HG03159 (cell line): ENCODE results near the gene RORB.
A peak's percentile ranks its signal among the peaks of the same experiment; 100 is the strongest.
"Not testable (repeated sequence)": the region's sequence is repeated elsewhere in the genome, so short reads cannot be mapped to it uniquely, and the experiment has no call there.

ENCODE experiments used
- ATAC-seq: cut with Tn5 transposase; IDR thresholded peaks from one replicate; pipeline ENCODE4 v1.9.1; 2021; ENCODE audit warnings: mild to moderate bottlenecking, moderate library complexity; ENCODE audit not compliant: unreplicated experiment

The RORB gene

DNA sequence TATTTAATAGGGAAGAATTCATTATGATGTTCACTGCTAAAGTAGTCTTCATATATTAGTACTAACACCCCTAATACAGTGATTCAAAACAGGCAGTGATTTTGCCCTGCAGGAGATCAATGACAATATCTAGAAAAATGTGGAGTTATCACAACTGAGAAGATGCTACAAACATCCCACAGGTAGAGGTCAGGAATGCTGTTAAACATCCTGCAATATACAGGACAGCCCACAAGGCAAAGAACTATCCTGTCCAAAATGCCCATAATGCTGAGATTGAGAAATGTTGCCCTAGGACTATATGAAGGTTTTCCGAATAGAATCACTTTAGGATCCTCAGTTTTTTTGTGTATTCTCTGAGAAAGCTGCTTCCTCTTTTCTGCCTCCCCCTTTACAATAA, 15.3 kb downstream of the RORB start:
- ATAC-seq, result no peak

DNA sequence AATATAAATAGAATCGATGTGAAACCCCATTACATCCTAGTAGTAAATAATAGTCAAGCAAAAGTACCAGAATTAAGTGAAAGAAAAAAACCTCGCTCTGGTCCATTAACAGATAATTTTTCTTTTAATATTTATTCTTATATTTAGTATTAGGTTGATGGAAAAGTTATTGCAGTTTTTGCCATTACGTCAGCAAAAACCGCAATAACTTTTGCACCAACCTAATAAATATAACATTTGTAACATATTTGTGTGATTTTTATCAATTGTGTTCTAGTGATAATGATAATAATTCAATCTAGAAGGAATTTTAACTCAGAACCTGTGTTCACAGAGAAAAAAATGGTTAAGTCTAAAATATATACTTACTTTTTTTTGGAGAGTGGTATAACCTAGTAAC, 16.1 kb downstream of the RORB start:
- no peak for ATAC-seq

GRCh38 chr9:74517188-74517587, 20.1 kb downstream of the RORB start:
- ATAC-seq, result no peak

DNA sequence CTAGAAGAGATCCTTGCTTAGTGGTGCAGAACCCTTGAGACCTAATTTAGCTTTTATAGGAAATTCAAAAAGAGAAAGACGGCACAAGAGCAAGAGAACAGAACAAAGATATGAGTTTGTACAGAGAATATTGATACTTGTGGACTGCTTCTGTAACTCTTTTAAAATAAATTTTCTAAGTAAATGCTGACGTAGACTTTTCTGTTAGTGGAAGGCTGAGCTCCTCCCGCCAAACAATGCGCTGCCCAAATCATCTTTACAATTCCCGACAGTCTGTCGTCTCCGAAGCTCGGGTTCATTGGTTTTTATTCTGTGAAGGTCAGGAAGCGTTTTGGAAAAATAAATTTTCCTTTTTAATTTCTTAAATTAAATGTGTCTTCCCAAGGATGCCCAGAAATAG, 22.3 kb downstream of the RORB start:
- no peak for ATAC-seq

GRCh38 chr9:74521009-74521408, 23.9 kb downstream of the RORB start:
- no peak for ATAC-seq

DNA sequence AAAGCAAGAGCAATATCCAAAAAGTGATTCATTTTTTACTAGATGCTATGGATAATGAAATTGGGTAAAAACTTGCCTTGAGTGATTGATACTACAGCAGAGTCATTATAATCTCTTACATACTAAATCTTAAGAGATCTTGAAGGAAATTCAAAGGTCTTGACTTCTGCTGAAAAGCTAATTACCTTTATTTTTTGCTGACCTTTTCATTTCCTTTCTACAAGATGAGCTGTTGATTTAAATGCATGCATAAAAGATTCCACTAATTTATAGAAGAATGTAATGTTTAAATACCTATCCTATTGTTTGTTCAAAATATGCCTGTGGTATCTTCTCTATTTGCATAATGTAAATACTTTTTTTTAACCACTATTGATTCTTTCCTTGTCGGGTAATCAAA, 27.2 kb downstream of the RORB start:
- ATAC-seq, result no peak

DNA sequence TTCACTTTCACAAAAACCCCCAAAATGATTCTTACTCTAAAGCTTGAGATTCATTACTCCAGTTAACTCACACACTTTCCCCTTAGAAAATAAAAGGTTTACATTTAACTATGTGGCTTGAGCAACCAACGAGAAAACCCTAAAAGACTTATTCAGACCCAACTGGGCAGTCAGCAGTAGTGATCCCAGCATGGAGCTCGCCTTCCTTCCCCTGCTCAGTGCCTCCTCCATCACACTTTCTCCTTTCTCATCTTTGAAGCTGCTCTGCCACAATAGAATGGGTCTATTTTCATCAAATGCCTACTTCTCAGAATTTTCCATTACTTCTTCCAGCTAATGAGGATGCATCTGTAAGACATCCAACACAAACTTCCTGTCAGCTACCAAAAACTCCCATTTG, 29.1 kb downstream of the RORB start:
- no peak for ATAC-seq

DNA sequence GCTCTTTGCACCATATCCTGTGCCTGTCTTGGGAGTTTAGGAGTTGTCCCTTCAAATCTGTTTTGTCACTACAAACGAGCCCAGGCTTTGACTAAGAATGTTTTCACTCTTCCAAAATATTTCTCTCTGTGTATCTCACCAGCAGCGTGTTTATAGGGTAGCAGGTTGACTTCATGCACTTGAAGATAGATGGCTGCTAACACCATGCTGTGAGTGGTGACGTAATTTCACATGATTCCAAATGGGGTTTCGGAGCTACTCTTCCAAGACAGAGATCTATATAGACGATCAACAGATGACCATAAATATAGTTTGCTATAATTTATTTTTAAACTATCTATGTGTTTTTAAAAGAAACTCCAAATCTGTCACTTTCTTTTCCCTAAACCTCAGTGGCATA, 30.6 kb downstream of the RORB start:
- no peak for ATAC-seq

DNA sequence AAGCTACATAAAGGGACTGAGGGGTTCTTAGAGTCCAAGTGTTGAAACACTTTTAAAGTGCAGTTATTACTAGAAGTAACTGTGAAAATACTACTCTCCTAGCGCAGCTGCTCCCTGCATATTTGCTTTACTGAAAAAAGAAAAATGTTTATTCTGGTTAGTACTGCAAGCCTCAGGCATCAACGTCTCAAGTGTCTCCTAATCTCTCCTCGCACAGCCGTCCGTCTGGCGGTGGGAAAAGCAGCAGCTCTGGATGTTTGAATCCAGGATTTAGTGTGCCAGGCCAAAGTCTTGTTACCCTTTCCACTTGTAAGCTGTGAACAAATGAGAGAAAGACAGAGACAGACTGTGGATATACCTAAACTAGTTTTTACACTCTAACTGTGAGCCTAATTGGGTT, 31.1 kb downstream of the RORB start:
- no peak for ATAC-seq

GRCh38 chr9:74530458-74530857, 33.3 kb downstream of the RORB start:
- ATAC-seq, result not testable (repeated sequence)

DNA sequence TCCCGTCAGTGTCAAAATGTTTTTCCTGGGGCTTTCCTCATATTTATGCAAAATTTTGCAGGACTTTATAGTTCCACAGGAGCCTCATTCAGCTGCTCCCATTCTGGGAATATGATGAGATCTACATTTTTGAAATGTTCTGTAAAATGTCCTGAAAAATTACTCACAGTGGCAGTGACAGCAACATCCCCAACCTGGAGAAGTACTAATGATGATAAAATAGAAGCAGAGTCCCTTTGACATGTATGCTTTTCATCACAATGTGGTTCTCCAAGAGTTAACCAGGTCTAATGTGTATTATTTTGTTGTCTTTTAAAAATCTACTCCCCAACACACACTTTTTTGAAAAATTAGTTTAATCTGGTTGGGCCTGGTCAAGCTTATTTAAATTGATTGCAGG, 36.1 kb downstream of the RORB start:
- no peak for ATAC-seq

DNA sequence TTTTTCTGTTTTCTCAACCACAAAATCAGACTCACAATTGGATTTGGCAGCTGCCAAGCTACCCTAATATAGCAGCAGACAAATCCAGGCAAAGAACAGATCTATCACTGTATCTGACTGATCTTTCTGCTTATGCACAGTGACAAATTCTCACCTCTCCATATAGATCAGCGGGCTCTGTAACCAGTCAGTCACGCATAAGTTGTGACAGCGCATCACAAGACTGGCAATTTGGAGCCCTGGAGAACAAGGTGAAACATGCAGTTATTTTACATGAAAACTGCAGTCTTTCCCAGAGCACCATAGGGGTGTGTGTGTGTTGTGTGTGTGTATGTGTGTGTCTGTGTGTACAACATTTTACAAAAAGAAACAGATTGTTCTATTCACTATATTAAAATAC, 37.7 kb downstream of the RORB start:
- no peak for ATAC-seq

DNA sequence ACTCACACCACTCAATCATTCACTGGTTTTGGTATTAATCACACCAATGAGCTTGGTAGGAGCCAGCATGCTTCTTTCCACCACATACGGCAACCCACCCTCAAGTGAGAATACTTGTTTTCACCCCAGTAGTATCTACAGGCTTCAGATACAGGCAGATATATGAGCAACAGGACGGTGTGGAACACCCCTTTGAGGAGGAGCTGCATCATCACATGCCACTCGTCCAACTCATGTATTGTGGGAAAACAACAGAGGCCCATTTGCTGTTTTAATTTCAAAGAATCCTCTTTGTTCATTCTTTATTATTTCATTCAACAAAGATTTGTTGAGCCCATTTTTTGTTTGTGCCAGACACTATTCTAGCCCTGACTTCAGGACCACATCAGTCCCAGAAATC, 46.0 kb downstream of the RORB start:
- ATAC-seq, result no peak

DNA sequence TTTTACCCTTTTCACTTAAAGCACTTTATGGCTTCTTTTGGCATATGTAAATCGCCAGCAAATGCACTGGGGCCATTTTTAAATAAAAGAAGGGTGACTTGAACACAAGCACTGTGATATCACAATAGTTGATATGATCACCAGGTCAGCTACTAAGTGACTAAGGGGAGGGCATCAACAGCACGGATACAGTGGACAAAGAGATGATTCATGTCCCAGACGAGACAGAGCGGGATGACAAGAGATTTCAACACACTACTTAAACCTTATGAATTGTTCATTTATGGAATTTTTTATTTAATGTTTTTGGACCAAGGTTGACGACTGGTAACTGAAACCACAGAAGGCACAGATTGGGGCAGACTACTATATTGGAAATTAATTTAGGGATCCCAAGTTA, 54.1 kb downstream of the RORB start:
- no peak for ATAC-seq

DNA sequence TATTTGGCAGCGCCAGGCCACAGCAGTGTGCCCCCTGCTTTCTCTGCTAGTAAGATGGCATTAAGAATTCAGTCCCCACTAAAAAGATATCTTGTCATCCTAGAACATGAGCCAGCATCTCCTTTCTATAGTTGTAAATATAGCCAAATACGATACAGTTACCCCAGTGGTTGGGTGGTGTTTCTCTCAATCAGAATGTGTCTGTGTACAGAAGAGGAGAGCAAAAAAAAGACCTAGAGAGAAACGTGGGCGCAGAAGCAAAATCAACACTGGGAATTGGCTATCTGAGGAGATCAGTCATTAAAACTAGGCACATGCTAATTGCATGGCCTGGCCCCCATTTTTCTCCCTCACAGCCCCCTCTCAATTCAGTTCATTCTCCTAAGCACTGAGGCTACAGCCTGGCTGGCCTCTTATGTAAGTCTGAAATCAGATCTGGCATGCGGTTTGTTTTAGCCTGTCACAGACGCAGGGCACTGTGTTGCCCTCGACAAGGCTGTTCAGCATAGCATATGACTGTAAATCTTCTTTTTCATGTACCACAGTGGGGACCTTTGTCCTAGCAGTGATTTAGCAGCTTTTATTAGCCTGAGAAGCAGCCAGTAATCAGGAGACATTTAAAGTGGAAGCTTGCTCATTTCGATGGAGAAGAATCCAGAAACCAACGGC, 57.8 kb downstream of the RORB start:
- ATAC-seq, result no peak

DNA sequence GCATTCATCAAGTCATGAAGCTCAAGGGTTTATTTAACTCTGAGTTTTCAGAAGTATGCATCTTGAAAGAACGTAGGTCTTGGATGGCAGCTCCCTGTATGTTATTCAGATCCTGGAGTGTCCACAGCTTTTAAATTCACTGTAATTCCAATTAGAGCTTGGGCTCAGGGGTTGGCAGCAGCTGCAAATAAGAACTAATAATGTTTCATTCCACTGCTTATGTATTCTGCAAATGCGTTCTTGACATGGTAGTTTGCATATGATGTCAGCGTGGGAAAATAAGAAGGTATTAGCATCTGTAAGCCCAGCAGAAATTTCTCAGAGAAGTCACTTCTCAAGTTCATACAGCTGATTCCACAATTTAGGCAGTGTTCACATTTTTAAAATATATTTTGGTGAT, 58.4 kb downstream of the RORB start:
- no peak for ATAC-seq

DNA sequence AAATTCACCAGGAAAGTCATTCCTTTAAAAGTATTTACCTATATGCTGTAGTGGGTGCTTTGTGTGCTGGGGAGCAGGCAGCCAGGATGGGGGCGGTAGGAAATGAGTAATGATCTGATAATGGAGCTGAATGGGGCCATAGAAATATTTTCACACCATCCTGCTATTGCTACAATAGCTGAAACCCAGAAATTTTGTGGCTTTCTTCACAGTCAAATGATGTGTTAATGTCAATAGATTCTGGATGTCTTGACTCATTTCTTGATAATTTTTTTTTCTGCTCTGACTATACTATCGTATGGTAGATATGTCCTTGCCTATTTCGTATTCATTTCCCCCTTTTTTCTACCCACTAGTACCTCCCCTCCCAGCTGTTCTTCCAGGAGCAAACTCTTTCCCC, 59.5 kb downstream of the RORB start:
- peak; percentile 80 for ATAC-seq

DNA sequence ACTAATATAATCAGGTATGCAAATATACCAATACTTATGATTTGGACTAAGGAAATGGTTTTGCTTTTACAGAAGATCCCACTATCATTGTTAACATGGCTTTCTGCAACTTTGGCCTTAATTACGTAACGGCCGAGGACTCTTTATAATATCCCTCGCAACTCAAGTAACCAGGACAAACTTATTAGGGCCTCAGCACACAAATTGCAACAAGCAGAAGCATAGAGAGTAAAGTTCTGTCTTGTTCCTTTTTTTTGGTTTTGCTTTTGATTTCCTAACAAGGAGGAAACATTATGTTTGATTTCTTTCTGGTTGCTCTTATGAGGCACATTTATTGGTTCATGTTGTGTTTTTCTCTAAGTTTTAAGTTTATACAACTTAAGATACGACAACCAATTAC, 60.4 kb downstream of the RORB start:
- peak; percentile 34 for ATAC-seq

GRCh38 chr9:74562611-74563010, 65.5 kb downstream of the RORB start:
- no peak for ATAC-seq

GRCh38 chr9:74570879-74571512, 73.9 kb downstream of the RORB start:
- peak; percentile 81 for ATAC-seq

GRCh38 chr9:74573640-74574191, 76.6 kb downstream of the RORB start:
- no peak for ATAC-seq

GRCh38 chr9:74576176-74576575, 79.0 kb downstream of the RORB start:
- no peak for ATAC-seq

DNA sequence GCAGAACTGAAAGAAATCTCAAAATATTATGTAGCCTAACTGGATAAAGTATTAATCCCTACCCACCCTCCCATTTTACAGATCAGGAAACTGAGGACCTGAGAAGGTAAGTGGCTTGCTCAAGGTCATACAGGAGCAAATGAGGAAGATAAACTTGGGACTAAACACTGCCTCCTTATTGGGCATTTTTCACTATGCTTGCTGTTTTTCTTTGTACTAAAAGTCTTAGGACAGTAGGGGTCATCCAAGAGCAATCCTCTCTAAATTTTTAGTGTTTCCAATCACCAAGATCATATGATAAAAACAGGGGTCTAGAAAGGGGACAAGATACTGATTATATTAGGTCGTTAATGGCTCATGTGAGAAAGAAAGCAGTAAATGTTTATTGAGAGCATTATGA, 80.8 kb downstream of the RORB start:
- no peak for ATAC-seq
